ENCODE data around the gene LIN52.

LIN52 gene

DNA sequence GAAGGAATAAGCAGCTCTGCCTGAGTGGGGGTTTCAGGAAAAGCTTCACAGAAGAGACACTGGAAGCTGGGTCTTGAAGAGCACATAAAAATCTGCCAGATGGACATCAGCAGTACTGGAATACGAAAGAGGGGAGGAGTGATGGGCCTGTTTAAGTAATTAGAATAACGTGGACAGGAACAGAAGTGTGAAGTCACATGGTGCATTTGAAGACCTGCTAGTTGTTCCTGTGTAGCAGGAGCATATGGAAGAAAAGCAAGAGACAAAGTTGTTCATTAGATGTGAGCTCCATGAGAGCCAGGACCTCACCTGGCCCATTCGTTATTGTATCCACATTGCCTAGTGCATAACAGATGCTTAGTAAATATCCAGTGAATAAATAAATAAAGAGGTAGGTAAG is 85.2 kb downstream of the LIN52 start:
- intact Hi-C loops (cut with DNase I) = no loop called here
- DNase-seq = no peak

DNA sequence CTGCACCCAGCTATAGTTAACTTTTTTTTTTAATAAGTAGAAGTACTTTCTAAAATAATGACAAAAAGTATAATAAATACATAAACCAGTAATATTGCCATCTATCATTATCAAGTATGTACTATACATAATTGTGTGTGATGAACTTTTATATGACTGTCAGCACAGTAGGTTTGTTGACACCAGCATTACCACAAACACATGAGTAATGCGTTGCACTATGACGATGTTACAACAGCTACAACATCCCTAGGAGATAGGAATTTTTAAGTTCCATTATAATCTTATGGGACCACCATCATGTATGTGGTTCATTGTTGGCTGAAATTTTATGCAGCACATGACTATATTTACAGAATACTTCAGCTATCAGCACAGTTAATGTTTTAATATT is 91.6 kb downstream of the LIN52 start:
- intact Hi-C loops (cut with DNase I) = no loop called here
- no peak for DNase-seq

DNA sequence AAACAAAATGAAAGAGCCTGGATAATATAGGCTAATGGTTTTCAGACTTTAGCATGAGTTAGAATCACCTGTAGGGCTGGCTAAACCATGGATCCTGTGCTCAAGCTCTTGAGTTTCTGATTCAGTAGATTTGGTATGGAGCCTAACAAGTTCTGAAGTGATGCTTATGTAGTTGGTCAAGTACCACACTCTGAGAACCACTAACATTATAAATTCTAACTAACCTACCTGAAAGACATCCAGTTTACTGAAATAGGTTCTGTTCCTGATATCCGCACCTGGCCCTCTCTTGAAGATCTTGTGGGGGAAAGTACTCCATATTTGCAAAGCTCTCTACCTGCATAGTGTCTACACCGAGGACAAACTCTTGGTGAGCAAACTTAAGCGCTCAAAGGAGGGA is 95.1 kb downstream of the LIN52 start:
- DNase-seq = no peak
- intact Hi-C loops (cut with DNase I) = no loop called here

DNA sequence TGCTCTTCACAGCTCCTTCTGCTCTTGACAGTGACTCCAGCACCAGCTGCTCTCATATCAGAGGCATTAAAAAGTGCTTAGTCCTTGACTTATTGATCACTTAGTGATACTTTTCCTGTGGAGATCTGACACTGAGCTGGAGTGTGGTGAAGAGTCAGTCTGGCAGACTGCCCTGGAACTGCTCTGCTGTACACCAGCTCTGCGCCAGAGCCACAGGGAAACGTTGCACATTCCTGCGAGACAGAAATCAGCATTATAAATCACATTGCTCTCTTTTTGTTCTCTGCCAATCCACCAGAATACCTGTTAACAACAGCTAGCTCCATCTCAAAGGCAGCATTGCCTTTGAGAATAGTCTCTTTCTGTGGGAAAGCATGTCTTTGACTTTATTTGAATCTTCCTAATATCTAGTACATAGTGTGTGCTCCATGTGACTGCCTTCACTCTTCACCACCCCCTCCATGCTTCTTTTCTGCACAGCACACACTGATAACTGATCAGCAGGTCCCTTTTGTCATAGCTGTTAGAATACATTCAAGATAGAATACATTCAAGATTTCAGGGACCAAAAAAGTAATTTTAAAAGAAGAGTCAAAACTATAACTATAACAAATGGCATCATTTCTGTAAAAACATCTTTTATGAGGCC is 106.3 kb downstream of the LIN52 start:
- intact Hi-C loops (cut with DNase I) = no loop called here

DNA sequence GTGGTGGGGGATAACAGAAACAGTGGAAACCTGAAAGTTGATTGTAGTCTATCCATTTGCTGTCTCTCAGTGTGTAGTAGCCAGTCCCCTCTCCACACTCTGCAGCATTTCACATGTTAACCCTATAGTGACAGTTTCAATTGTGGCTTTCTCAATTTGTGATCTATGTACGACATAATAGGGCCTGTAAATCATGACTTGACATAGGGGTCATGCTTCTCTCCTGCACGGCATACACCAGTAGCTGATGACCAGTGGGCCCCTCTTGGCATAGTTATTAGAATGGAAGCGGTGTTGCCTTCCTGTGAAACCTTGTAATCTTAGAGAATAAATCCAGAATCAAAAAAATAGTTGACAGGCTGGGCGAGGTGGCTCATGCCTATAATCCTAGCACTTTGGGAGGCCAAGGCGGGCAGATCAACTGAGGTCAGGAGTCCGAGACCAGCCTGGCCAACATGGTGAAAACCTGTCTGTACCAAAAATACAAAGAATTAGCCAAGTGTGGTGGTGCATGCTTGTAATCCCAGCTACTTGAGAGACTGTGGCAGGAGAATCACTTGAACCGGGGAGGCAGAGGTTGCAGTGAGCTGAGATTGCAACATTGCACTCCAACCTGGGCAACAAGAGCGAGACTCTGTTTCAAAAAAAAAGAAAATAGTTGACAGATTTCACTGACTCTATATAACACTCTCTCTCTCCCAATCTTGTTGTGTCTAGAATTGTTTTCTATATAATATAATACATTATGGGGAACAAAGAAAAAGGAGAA is 109.9 kb downstream of the LIN52 start:
- intact Hi-C loops (cut with DNase I) = no loop called here
- DNase-seq = no peak

More for the DNA sequence above, 106.3 kb downstream of the LIN52 start:
- DNase-seq = no peak

DNA sequence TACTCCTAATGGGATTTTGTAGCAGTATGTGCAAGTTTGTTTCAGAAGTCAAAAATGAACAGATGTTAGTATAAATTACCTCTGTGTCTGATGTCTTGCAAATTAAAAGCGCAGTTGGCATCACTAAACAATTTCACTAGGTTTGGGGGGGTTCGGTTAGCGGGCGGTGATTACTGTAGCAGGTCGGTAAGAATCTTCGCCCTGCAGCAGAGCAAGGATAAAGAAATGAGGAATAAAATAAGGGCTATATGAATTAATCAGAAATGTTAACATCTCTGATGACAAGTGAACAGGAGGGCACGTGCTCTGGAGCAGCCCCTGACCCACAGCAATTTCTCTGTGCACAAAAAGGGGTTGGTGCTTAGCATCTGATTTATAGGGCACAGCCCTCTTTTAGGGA is 110.9 kb downstream of the LIN52 start:
- DNase-seq = no peak
- intact Hi-C loops (cut with DNase I) = no loop called here

DNA sequence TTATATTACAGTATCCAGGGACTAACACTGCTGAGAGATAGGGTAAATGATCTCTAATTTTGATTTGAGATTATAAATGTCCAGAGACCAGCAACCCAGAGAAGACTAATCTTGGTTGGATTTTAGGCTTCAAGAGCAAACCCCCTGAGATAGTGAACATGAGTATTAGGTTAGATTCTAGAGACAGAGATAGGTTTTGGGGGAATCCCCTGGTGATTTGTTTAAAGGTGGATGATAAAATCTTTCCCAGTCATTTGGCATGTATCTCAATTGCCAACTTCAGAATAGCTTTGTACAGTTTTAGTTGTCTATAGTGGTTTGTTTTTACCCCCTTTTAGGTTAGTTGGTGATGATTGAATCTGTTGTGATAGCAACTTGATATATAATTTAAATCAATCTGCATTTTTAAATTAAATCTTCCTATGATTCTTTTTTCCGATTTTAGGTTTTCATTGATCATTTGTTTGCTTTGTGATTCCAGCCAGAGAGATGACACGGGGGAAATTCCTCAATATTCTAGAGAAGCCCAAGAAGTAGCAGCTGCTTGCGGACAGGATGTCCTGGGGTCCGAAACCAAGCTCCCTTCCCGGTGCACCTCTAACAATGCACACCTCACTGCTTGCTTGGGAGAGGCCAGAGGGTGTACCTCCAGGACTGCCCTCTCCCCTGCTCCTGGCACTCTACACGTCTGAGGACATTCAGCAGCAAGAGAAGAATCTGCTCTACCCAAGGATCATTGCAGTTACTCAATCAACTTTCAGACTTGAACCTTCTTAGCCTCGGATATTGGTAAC is 113.9 kb downstream of the LIN52 start:
- intact Hi-C loops (cut with DNase I) = no loop called here
- no peak for DNase-seq

DNA sequence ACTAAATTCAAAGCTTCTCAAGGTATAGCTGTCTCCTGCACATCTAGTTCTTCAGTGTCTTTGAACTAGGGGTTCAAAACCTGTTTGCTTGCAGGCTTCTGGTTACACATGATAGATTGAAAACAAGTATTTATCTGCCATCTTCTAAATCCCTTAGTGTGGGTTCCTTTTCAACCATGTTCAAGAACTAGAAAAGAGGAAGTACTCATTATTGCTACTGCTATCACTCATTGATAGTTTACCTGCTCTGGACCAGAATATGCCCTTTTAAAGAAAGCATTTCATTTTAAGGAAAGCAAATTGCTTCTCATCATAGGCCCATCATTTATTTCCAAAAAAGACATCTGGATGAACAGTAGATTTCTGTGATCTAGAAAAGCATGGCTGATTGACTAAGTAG is 117.4 kb downstream of the LIN52 start:
- intact Hi-C loops (cut with DNase I) = no loop called here
- DNase-seq = no peak

DNA sequence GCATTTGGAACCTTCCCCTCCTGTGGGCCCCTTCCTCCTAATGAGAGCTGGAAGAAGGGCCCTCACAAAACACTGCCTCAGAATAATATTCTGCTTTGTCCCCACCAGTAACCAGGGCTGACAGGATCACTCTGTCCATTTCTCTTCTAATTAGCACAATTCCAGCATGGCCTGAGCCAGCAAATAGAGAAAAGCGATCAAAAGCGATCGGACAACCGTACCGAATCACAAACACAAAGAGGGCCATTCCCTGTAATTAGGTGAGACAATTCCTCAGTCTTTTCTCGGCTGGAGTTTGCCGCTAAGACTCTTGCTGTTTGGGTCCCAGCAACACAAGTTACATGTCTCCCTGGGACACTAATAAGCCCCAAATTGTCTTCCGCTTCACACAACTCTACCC is 118.9 kb downstream of the LIN52 start:
- no peak for DNase-seq
- intact Hi-C loops (cut with DNase I) = no loop called here

DNA sequence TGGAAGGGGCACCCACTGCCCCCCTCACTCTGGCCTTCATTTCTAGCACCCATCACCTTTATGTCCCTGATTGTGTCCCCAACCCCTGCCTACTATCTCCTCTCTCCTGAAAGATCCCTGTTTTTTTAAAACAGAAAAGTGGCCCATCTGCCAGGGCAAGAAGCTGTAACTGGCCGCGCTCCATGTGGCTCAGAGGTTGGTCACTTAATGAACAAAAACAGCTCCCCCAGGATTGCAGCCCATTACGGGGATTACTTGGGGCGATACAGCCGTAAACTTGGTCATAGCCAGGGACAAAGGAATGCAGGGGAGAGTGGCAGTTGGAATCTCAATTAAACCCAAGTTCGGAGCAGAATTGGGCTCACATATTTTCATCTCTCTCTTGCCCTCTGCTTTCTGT is 119.7 kb downstream of the LIN52 start:
- DNase-seq = no peak
- intact Hi-C loops (cut with DNase I) = no loop called here

DNA sequence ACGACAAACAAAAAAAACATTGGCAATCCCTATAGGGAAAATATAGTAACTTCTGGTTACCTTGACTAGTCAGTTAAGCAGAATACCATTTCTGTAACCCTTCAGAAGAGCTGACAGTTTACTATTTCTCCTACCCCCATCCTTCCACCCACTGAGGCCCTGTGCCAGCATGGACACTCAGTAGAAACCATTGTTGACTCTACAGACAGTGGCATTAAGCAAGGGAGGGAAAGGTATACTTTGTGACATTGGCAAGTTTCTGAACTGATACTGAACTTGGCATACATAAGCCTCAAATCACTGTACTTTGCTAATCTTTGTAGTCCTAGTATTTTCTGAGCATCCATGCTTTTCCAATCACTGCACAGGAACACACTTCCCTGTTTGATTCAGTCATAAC is 121.1 kb downstream of the LIN52 start:
- no peak for DNase-seq
- intact Hi-C loops (cut with DNase I) = no loop called here

DNA sequence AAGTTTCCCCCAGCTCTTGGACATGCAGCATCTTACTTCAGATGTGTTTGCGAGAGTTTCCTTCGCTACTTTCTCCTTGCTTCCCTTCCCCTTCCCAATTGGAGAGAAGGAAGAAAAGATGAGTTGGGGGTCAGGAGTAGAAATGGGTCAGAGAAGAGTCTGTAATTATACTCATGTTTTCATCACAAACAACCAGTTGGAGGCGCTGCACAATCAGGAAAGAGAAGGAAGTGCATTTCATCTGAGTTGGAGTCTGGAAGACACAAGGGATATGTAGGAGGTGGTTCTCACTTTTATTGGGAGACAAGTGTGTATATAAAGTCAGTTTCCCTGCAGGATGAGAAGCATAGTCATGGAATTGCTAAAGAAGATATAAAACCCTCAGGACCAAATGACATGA is 123.2 kb downstream of the LIN52 start:
- DNase-seq = no peak
- intact Hi-C loops (cut with DNase I) = no loop called here

DNA sequence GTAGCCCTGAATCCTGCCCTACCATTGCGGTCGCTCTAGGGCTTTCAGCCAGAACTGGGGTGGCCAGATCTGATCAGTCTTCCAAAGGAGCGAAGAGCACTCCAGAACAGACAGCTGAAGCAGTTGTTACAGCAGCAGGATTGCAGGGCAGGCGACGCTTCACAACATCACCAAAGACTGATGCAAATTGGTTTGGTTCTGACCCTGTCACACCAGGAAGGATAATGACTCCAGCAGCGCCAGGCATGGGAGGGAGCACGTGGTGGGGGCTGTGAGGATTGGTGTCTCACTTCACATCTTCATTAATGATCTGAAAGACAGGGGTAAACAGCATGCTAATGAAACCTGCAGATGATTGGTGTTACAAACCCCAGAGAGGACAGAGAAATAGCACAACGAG is 123.9 kb downstream of the LIN52 start:
- no peak for DNase-seq
- intact Hi-C loops (cut with DNase I) = no loop called here

DNA sequence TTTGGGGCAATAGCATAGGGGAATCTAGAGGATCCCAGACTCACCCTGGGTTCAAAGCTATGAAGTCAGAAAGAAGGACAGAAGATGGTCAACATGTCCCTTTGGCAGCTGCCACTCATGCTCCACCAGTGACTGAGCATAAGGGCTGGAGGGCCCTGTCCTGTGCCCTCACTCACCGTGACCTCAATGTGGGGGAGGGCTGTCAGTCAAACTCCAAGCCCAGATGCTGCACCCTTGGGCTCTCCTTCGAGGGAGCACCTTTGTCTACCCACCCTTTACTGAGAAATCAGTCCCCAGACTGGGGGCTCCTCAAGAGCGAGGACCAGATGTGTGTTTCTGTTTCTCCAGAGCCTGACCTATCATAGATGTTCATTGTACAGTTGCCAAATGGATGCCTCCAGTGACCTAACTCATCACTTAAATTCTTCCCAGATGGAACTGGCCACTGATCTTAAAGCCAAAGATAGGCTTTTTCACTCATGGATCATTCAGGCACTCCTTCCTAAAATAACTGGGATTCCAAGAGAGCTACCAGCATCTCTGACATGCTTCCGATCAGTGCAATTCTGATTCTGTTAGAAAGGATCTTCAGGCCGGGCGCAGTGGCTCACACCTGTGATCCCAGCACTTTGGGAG is 127.3 kb downstream of the LIN52 start:
- DNase-seq = no peak
- intact Hi-C loops (cut with DNase I) = no loop called here

DNA sequence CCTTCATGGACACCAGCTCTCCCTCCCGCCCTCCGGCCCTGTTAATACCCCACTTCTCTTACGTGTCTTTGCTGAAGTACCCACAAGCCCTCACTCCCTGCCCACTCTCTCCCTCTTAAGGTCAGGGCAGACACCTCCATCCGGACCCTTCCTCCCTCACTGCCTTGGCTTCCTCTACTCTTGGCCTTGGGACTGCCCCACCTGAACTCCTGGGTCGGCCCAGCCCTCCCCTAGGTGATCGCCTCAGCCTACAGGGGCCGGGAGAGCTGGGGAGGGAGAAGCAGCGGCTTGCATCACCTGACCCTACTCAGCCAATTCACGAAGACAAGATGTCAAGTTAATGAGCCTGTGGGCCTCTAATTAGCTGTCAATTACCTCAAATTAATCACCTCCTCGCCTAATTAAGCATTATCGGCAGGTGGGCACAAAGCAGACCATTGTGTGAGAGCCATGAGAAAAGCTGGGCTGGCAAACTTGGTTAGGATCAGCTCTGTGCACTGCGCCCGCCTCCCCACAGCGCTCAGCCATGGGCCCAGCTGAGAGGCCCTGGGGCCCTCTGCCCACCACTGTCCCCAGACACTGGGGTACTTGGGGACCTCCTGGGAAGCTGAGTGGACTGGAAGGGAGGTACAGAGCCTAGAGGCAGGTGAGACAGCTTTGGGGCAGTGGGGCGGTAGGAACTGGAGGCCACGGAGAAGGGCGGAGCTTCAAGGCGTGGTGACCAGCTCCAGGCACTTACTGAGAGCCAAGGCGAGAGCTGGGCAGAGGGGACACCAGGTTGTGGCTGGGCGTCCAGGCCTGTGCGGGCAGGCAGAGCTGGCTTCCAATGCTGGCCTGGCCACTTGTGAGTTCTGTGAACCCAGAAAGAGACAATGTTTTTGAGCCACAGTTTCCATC is 129.4 kb downstream of the LIN52 start:
- intact Hi-C loops (cut with DNase I) = no loop called here
- no peak for DNase-seq

DNA sequence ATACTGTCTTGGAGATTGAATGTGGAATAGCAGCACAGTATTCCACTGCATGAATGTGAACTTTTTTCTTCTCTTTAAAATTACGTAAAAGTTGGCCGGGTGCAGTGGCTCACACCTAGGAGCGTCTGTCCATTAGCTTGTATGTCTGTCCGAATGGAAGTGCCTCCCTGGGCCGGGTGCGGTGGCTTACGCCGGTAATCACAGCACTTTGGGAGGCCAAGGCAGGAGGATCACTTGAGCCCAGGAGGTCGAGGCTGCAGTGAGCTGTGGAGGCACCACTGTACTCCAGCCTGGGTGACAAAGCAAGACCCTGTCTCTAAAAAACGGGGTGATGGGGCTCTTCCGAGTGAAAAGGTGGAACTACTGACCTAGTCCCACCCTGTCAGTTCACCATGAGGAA is 131.9 kb downstream of the LIN52 start:
- peak in 1 of 10 donors; percentile 59 for DNase-seq
- intact Hi-C loops (cut with DNase I) = loop anchor here (1.0 kb wide), 1 partner anchor 35 kb away; no protein-coding TSS in a partner anchor

DNA sequence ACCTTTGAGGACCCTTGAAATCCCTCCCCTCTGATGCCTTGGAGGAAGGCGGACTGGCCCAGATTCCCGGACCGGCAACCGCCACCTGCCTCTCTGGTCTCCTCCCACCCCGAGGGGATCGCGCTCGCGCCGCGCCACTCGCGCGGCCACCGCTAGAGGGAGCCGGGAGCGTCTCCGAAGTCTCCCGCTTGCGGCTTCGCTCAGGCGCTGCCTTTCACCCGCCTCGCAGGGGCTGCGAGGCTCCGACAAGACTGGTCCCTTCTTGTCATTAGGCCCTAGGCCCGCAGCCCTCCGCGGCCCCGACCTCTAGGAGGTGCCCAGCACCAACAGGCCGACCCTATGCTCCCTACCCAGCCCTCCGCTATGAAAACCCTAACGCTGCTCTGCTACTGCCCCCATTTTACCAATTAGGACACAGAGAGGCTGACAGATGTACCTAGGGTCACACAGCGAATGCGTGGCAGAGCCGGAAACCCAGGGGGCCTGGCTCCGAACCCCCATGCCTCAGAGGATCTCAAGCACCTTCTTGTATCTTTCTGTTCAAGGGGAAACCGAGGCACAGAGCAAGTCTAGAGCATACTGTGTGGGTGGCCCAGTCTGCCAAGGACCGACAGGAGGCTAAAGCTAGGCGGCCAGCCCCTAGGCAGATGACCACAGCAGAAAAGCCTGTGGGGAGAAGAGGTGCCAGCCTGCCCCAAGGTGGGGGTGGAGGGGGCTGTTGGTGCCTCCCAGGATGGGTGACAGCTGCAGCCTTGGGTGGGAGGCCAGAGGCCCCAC is 133.1 kb downstream of the LIN52 start:
- peak; percentile 61 to 95 (median 76) for DNase-seq
- intact Hi-C loops (cut with DNase I) = loop anchor here (1.0 kb wide), 1 partner anchor 33 kb away; no protein-coding TSS in a partner anchor

DNA sequence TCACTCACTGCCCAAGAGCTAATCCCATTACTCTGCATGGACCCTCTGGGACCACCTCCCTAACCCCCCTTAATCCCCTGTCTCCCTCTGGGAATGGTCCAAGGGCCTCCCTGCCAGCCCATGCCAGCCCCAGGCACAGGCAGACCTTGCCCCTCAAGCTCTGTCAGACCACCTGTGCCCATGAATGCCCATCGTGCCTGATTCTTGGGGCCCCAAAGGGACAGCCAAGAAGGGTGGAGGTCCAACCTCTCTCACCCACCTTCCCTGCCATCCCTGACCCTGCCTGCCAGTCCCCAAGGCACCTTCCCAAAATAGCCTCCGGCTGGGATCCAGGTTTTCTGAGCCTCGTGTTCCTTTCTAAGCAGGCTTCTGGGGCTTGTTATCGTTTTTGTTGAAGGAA is 133.7 kb downstream of the LIN52 start:
- no peak for DNase-seq
- intact Hi-C loops (cut with DNase I) = no loop called here

All from posterior cingulate gyrus (tissue), 11 donors.